ENCODE measurements around the gene FRMD4A.

The FRMD4A gene

GRCh38 chr10:13977861-13978532, 352.7 kb downstream of the FRMD4A start:
- H3K9ac ChIP-seq (ENCODE audit: low read length in 5 of 5): no peak overlapping the region
- peaks cover 0 to 8% (median 2%) of the 10 kb centered on the region in 5 donors for H3K4me1 ChIP-seq (ENCODE audit: control insufficient read depth in 5 of 5, insufficient read depth in 5 of 5, low read length in 5 of 5)
- no peaks in the 10 kb centered on the region for H3K36me3 ChIP-seq (ENCODE audit: control insufficient read depth in 5 of 5, insufficient read depth in 5 of 5, low read length in 5 of 5)
- H3K27ac ChIP-seq (ENCODE audit: low read depth, low read length): no peak overlapping the region
- H3K9me3 ChIP-seq (ENCODE audit: control insufficient read depth in 5 of 5, low read length in 5 of 5): no peaks in the 10 kb centered on the region
- no peaks in the 10 kb centered on the region for H3K27me3 ChIP-seq (ENCODE audit: control insufficient read depth in 5 of 5, insufficient read depth in 4 of 5, low read length in 5 of 5)
- no peak overlapping the region for H3K4me3 ChIP-seq (ENCODE audit: low read depth in 1 of 5, low read length in 5 of 5)

- Histone ChIP-seq H3K27me3 (ENCODE audit: control insufficient read depth in 5 of 5, insufficient read depth in 4 of 5, low read length in 5 of 5) (no peaks in the 10 kb centered on the region), H3K9ac (ENCODE audit: low read length in 5 of 5) (no peak overlapping the region), H3K4me3 (ENCODE audit: low read depth in 1 of 5, low read length in 5 of 5) (no peak overlapping the region), H3K27ac (ENCODE audit: low read depth, low read length) (no peak overlapping the region), H3K4me1 (ENCODE audit: control insufficient read depth in 5 of 5, insufficient read depth in 5 of 5, low read length in 5 of 5) (peaks cover 0 to 7% (median 2%) of the 10 kb centered on the region in 5 donors), H3K36me3 (ENCODE audit: control insufficient read depth in 5 of 5, insufficient read depth in 5 of 5, low read length in 5 of 5) (peaks cover 0 to 2% (median 0%) of the 10 kb centered on the region in 5 donors), H3K9me3 (ENCODE audit: control insufficient read depth in 5 of 5, low read length in 5 of 5) (no peaks in the 10 kb centered on the region)
Observed at GRCh38 chr10:13973742-13974141, 357.0 kb downstream of the FRMD4A start.

- no peak overlapping the region for H3K27ac ChIP-seq (ENCODE audit: low read depth, low read length)
- no peak overlapping the region for H3K9ac ChIP-seq (ENCODE audit: low read length in 5 of 5)
- peaks cover 0 to 3% (median 0%) of the 10 kb centered on the region in 5 donors for H3K4me1 ChIP-seq (ENCODE audit: control insufficient read depth in 5 of 5, insufficient read depth in 5 of 5, low read length in 5 of 5)
- no peak overlapping the region for H3K4me3 ChIP-seq (ENCODE audit: low read depth in 1 of 5, low read length in 5 of 5)
- no peaks in the 10 kb centered on the region for H3K9me3 ChIP-seq (ENCODE audit: control insufficient read depth in 5 of 5, low read length in 5 of 5)
- H3K27me3 ChIP-seq (ENCODE audit: control insufficient read depth in 5 of 5, insufficient read depth in 4 of 5, low read length in 5 of 5): no peaks in the 10 kb centered on the region
- peaks cover 0 to 2% (median 0%) of the 10 kb centered on the region in 5 donors for H3K36me3 ChIP-seq (ENCODE audit: control insufficient read depth in 5 of 5, insufficient read depth in 5 of 5, low read length in 5 of 5)
Observed at GRCh38 chr10:13972609-13973008, 358.1 kb downstream of the FRMD4A start.

- no peak overlapping the region for H3K9ac ChIP-seq (ENCODE audit: low read length in 5 of 5)
- no peaks in the 10 kb centered on the region for H3K9me3 ChIP-seq (ENCODE audit: control insufficient read depth in 5 of 5, low read length in 5 of 5)
- H3K36me3 ChIP-seq (ENCODE audit: control insufficient read depth in 5 of 5, insufficient read depth in 5 of 5, low read length in 5 of 5): peaks cover 0 to 2% (median 0%) of the 10 kb centered on the region in 5 donors
- no peaks in the 10 kb centered on the region for H3K27me3 ChIP-seq (ENCODE audit: control insufficient read depth in 5 of 5, insufficient read depth in 4 of 5, low read length in 5 of 5)
- H3K27ac ChIP-seq (ENCODE audit: low read depth, low read length): no peak overlapping the region
- no peak overlapping the region for H3K4me3 ChIP-seq (ENCODE audit: low read depth in 1 of 5, low read length in 5 of 5)
- H3K4me1 ChIP-seq (ENCODE audit: control insufficient read depth in 5 of 5, insufficient read depth in 5 of 5, low read length in 5 of 5): peaks cover 0 to 3% (median 0%) of the 10 kb centered on the region in 5 donors
Observed at GRCh38 chr10:13971601-13972475, 358.9 kb downstream of the FRMD4A start.

DNA sequence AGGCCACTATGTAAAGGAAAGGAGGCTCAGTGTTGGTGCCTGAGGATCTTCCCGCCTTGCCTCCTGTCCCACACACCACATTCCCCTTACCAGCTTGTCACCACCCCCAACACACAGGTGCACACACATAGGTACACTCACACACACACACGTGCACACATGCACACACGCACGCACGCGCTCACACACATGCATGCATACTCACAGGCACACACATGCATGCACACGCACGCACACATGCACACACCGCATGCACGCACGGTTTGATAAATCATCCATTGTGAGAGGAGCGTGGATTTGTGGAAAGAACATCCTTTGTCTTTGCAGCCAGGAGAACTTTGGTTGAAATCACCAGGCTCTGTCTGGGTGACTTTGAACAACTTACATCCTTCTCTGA, 359.8 kb downstream of the FRMD4A start:
- Histone ChIP-seq H3K9ac (ENCODE audit: low read length in 5 of 5) (no peak overlapping the region), H3K9me3 (ENCODE audit: control insufficient read depth in 5 of 5, low read length in 5 of 5) (no peaks in the 10 kb centered on the region), H3K27ac (ENCODE audit: low read depth, low read length) (no peak overlapping the region), H3K4me1 (ENCODE audit: control insufficient read depth in 5 of 5, insufficient read depth in 5 of 5, low read length in 5 of 5) (peaks cover 0 to 3% (median 0%) of the 10 kb centered on the region in 5 donors), H3K36me3 (ENCODE audit: control insufficient read depth in 5 of 5, insufficient read depth in 5 of 5, low read length in 5 of 5) (peaks cover 0 to 2% (median 0%) of the 10 kb centered on the region in 5 donors), H3K4me3 (ENCODE audit: low read depth in 1 of 5, low read length in 5 of 5) (no peak overlapping the region), H3K27me3 (ENCODE audit: control insufficient read depth in 5 of 5, insufficient read depth in 4 of 5, low read length in 5 of 5) (no peaks in the 10 kb centered on the region)

DNA sequence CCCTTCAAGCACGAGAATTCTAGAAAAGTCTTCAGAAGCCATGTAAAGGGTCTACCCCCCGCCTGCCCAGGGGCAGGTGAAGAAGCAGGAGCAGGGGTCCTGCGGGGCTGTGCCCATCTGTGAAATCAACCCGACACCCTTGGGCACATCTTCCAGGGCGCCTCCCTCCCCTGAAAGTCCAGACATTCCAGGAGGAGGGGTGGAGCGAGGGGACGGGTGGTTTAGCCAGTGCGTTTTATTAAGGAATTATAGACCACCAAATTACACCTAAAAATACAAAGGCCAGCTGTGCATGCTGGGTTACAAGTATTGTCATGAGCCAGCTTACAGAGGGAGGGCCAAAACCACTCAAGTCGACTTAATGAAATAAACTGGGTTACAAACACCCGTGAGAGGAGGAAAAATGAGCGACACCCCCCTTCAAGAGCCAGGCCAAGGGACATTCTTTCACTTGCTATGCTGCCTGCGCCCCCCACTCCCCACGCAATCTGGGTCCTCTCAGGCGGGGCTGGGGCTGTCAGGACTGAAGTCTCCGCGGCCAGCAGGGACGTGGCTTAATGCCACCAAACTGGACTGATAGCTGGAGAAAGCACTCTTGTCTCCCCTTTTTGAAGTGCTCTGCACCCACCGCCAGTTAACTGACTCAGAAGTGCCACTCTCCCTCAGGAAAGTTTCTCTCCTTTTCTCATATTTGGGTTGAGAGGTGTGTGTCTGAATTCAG, 360.3 kb downstream of the FRMD4A start:
- H3K4me1 ChIP-seq (ENCODE audit: control insufficient read depth in 5 of 5, insufficient read depth in 5 of 5, low read length in 5 of 5): peaks cover 0 to 3% (median 0%) of the 10 kb centered on the region in 5 donors
- no peak overlapping the region for H3K27ac ChIP-seq (ENCODE audit: low read depth, low read length)
- H3K9ac ChIP-seq (ENCODE audit: low read length in 5 of 5): no peak overlapping the region
- H3K27me3 ChIP-seq (ENCODE audit: control insufficient read depth in 5 of 5, insufficient read depth in 4 of 5, low read length in 5 of 5): no peaks in the 10 kb centered on the region
- H3K9me3 ChIP-seq (ENCODE audit: control insufficient read depth in 5 of 5, low read length in 5 of 5): no peaks in the 10 kb centered on the region
- no peak overlapping the region for H3K4me3 ChIP-seq (ENCODE audit: low read depth in 1 of 5, low read length in 5 of 5)
- H3K36me3 ChIP-seq (ENCODE audit: control insufficient read depth in 5 of 5, insufficient read depth in 5 of 5, low read length in 5 of 5): peaks cover 0 to 2% (median 0%) of the 10 kb centered on the region in 5 donors

GRCh38 chr10:13969792-13970140, 361.0 kb downstream of the FRMD4A start:
- Histone ChIP-seq H3K27ac (ENCODE audit: low read depth, low read length) (no peak overlapping the region), H3K36me3 (ENCODE audit: control insufficient read depth in 5 of 5, insufficient read depth in 5 of 5, low read length in 5 of 5) (peaks cover 0 to 2% (median 0%) of the 10 kb centered on the region in 5 donors), H3K4me1 (ENCODE audit: control insufficient read depth in 5 of 5, insufficient read depth in 5 of 5, low read length in 5 of 5) (peaks cover 0 to 3% (median 0%) of the 10 kb centered on the region in 5 donors), H3K4me3 (ENCODE audit: low read depth in 1 of 5, low read length in 5 of 5) (no peak overlapping the region), H3K27me3 (ENCODE audit: control insufficient read depth in 5 of 5, insufficient read depth in 4 of 5, low read length in 5 of 5) (no peaks in the 10 kb centered on the region), H3K9ac (ENCODE audit: low read length in 5 of 5) (no peak overlapping the region), H3K9me3 (ENCODE audit: control insufficient read depth in 5 of 5, low read length in 5 of 5) (no peaks in the 10 kb centered on the region)

GRCh38 chr10:13969118-13969791, 361.5 kb downstream of the FRMD4A start:
- Histone ChIP-seq H3K4me3 (ENCODE audit: low read depth in 1 of 5, low read length in 5 of 5) (no peak overlapping the region), H3K9ac (ENCODE audit: low read length in 5 of 5) (no peak overlapping the region), H3K4me1 (ENCODE audit: control insufficient read depth in 5 of 5, insufficient read depth in 5 of 5, low read length in 5 of 5) (peaks cover 0 to 3% (median 0%) of the 10 kb centered on the region in 5 donors), H3K27ac (ENCODE audit: low read depth, low read length) (no peak overlapping the region), H3K9me3 (ENCODE audit: control insufficient read depth in 5 of 5, low read length in 5 of 5) (no peaks in the 10 kb centered on the region), H3K36me3 (ENCODE audit: control insufficient read depth in 5 of 5, insufficient read depth in 5 of 5, low read length in 5 of 5) (peaks cover 0 to 2% (median 0%) of the 10 kb centered on the region in 5 donors), H3K27me3 (ENCODE audit: control insufficient read depth in 5 of 5, insufficient read depth in 4 of 5, low read length in 5 of 5) (no peaks in the 10 kb centered on the region)

- Histone ChIP-seq H3K27ac (ENCODE audit: low read depth, low read length) (no peak overlapping the region), H3K9me3 (ENCODE audit: control insufficient read depth in 5 of 5, low read length in 5 of 5) (no peaks in the 10 kb centered on the region), H3K4me3 (ENCODE audit: low read depth in 1 of 5, low read length in 5 of 5) (no peak overlapping the region), H3K9ac (ENCODE audit: low read length in 5 of 5) (no peak overlapping the region), H3K36me3 (ENCODE audit: control insufficient read depth in 5 of 5, insufficient read depth in 5 of 5, low read length in 5 of 5) (no peaks in the 10 kb centered on the region), H3K4me1 (ENCODE audit: control insufficient read depth in 5 of 5, insufficient read depth in 5 of 5, low read length in 5 of 5) (peaks cover 0 to 12% (median 3%) of the 10 kb centered on the region in 5 donors), H3K27me3 (ENCODE audit: control insufficient read depth in 5 of 5, insufficient read depth in 4 of 5, low read length in 5 of 5) (no peaks in the 10 kb centered on the region)
Observed at GRCh38 chr10:13961853-13962252, 368.9 kb downstream of the FRMD4A start.
